GM23248 (cell line): ENCODE results near the gene KCNC3.

Source experiments
- EZH2 ChIP-seq: fragments of 200-600 bp; sonication (generic); IDR thresholded peaks from 2 replicates; pipeline ENCODE4 v1.6.1; 2018; ENCODE audit warnings: antibody characterized with exemption, mild to moderate bottlenecking; ENCODE audit not compliant: insufficient read depth, poor library complexity, severe bottlenecking
- EZH2phosphoT487 ChIP-seq: fragments of 200-600 bp; sonication (generic); IDR thresholded peaks from 2 replicates; pipeline ENCODE4 v1.6.1; 2018; ENCODE audit warnings: antibody characterized with exemption, moderate library complexity, mild to moderate bottlenecking, low read depth; ENCODE audit not compliant: insufficient read depth

- TF ChIP-seq EZH2phosphoT487 (no peak), EZH2 (no peak)
Observed at GRCh38 chr19:50263176-50263575, 66.0 kb downstream of the KCNC3 start.
